GM19467 (cell line): Measurements from ENCODE around the gene PPA1.
"Not testable (repeated sequence)": the region's sequence is repeated elsewhere in the genome, so short reads cannot be mapped to it uniquely, and the experiment has no call there.

Source experiments
- ATAC-seq: cut with Tn5 transposase; IDR thresholded peaks from one replicate; pipeline ENCODE4 v1.9.1; 2021; ENCODE audit warnings: mild to moderate bottlenecking, moderate library complexity; ENCODE audit not compliant: unreplicated experiment

The PPA1 gene

DNA sequence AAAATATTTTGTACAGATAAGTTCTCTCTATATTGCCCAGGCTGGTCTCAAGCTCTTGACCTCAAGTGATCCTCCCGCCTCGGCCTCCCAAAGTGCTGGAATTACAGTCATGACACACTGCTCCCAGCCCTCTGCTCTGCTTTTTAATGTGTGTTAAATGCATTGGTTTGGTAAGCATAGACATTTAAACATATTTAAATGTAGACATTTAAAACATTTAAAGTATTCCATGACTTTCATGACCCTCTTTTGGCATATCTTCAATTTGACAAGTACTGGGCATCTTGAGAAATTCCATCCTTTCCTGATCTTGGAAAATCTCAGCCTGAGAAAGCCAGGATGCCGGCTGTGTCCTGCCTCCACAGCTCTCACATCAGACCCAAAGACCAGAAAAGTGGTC lies 57.7 kb downstream of the PPA1 start:
- no peak for ATAC-seq

DNA sequence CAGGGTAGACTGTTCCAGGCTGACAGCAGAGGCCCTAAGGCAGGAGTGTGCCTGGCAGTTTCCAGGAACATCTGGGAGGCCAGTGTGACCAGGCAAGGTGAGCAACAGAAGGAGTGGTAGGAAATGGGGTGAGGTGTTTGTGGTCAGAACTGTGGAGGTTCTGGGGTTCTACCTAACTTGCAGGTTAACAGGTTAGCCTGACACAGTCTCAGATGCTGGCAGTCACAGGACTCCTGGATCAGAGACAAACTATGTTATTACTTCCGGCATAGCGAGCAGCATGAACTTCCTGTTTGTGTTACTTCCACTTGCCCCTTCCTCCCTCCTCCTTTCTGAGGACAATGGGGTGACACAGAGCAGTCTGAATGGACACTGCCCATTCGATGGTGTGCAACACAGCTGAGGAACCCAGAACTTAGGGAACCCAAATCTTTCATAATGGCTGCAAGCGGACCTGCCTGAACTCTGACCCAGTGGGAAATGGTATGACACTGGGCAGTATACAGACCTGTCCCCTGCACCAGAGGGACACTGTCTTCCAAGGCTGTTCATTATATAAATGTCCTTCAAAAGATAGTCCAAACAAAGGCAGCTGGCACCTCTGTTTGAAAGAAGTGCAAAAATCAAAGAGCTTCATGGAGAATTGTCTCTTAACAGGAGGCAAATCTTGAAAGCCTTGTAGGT lies 59.0 kb downstream of the PPA1 start:
- no peak for ATAC-seq

DNA sequence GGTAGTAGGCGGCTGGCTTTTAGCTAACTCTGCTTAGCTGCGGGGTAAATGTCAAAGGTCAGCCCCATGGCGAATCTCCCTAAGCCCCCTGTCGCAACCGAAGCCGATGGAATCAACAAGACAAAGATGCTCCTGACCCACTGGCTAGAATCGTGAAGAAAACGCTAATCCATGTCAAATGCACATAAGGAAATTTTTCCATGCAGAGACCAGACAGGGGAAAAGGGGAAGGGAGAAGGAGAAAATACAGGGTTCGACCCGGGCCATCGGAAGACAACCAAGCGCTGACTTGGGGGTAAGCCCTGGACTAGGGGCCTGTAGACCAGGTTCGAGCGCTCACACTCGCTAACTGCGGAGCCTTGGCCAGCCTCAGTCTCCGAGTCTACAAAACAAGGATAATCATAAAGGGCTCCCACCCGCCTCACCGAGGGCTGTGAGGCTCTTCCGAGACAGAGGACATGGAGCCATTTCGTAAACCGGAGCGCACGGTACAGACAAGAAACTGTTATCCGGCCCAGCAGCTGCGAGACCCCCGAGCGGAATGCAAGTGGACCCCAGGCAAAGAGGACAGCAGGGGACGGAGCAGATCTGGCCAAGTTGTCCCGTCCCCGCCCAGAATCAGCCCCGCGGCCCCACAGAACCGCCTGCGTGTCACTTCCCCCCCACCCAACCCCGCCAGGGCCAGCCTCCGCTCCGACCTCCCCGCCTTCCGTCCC lies 63.4 kb downstream of the PPA1 start:
- ATAC-seq: peak; percentile 2

DNA sequence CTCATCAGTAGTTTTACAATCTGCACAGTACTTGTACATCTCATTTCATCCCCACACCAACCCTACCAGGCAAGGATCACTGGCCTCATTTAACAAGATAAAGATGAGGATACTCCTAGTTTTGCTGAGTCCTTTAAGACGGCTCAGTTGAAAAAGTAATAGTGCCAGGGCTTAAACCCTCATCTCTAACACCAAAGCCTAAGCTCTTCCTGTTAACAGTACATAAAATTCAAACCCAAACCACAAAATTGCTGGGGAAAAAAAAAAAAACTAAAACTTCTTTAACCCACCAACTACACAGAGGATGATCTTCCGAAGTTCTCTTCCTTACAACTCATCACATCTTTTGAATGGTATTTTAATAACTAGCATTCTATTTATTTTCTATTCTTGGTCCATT lies 64.2 kb downstream of the PPA1 start:
- ATAC-seq: no peak

DNA sequence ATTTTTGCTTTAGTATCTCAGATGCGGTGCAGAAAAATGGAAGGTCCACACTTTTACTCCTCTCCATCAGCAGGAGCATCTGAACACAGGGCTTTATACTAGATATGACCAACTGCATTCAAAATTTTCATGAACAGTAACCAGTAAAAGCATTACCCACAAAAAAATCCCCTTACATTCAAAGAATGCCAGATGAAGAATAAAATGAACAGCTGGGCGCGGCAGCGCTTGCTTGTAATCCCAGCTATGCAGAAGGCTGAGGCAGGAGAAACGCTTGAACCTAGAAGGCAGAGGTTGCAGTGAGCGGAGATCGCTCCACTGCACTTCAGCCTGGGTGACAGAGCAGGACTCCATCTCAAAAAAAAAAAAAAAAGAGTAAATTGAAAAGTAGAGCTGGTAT lies 66.0 kb downstream of the PPA1 start:
- ATAC-seq: no peak

DNA sequence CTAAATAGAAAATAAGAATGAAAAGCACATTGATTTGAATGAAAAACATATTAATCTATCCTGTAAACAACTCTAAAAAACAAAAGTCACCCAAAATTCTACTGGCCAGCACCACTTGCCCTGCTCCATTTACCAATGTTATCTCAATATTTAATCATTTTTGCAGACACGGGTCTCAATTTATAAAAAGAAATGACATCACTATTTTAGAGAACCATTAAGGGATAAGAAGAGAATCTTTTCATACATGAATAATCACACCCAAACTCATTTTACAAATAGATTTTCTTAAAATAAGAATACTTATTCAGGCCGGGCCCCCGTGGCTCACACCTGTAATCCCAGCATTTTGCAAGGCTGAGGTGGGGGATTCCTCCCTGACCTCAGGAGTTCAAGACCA lies 66.8 kb downstream of the PPA1 start:
- ATAC-seq: no peak

DNA sequence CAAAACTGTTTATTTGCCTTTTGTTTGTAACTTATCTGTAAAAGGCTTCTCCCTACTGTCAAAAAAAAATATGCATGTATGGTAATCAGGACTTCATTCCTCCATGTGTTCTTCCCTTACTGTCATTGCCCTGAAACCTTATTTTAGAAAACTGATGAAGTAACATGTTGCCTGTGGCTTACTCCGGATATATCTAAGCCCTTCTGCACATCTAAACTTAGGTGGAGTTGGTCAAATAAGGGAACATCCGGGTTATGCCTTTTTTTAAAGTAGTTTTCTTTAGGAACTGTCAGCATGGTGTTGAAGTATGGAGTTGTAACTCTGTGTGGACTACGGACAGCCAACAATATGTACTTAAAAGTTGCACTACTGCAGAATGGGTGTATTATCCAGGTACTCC lies 69.1 kb downstream of the PPA1 start:
- no peak for ATAC-seq

DNA sequence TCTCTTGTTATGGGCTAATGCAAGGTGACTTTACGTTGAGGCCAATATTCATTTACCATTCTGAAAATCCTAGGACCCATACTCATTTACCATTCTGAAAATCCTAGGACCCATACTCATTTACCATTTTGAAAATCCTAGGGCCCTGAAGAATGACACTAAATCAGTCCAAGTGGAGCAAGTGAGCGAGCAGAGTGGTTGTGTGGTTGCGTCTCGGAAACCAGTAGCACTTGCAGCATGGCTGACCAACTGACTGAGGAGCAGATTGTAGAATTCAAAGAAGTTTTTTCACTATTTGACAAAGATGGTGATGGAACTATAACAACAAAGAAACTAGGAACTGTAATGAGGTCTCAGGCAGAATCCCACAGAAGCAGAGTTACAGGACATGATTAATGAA lies 69.8 kb downstream of the PPA1 start:
- ATAC-seq: no peak

DNA sequence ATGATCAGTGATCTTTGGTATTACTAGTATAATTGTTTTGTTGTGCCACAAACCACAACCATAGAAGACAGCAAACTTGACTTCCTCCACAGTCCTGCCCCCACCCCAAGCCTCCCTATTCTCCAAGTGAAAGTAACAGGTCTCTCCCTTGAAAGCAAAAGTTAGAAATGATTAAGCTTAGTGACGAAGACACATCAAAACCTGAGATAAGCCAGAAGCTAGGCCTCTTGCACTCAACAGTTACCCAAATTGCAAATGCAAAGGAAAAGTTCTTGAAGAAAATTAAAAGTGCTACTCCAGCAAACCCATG lies 70.4 kb downstream of the PPA1 start:
- ATAC-seq: peak; percentile 59

DNA sequence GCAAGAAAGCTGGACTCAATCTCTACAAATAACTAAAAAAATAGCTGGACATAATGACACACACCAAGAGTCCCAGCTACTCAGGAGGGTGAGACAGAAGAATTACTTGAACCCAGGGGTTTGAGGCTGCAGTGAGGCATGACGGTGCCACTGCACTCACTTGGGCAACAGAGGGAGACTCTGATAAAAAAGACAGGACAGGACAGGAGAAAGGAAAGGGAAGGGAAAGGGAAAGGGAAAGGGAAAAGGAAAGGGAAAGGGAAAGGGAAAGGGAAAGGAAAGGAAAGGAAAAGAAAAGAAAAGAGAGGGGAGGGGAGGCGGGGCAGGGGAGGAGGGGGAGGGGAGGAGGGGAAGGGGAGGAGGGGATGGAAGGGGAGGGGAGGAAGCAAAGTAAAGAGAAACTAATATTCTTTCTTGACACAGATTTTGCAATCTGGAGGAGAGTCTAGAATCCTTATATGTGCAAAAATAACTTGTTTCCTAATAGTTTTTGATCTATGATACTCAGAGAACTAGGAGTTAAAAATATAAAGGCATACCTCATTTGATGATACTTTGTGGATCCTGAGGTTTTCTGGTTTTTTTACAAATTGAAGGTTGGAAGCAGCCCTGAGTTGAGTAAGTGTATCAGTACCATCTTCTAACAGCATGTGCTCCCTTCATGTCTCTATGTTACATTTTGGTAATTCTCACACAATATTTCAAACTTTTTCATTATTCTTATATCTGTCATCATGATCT lies 70.9 kb downstream of the PPA1 start:
- ATAC-seq: peak; percentile 19

DNA sequence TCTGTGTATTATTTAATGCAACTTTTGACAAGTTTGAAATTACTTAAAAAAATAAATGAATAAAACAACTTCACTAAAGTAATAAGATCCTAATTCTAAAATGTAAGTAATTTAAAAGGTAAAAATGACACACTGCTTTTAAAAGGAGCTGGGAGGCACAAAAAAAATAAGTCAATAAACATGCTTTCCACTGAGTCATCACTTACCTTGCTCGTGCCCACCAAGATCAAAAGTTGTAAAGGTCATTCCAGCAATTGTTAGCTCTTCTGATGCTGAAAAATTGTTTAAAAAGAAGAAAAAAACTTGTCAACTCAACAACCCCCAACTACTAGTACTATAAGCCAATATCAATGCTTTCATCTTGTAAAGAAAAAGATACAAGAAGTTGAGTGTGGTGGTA lies 72.4 kb downstream of the PPA1 start:
- ATAC-seq: no peak

DNA sequence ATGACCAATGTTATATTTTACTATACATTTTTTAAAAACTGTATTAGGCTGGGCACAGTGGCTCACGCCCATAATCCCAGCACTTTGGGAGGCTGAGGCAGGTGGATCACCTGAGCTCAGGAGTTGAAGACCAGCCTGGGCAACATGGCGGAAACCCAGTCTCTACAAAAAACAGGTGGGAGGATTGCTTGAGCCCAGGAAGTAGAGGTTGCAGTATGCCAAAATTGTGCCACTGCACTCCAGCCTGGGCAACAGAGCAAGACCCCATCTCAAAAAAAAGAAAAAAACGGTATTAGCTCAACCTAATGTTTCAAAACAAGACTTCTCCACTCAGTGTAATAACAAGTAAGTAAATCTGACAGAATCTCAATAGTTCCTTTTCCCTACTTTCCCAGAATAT lies 73.9 kb downstream of the PPA1 start:
- not testable (repeated sequence) for ATAC-seq

DNA sequence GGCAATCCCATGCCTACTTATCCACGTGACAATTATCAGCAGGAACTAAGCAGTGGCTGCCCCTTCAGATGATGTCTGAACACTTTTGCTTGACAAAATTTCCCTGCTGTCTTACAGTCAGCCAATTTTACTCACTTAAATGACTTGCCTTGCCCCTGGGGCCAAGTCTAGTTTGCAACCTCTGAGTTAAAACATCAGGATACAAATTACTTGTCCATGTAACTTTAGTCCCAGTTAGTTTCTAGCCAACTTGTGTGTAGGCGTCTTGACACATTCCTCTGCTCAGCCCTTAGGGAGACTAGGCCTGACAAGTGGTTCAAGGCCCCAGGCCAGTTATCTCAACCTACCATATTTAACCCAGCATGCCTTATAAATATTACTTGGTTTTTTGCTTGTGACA lies 75.1 kb downstream of the PPA1 start:
- ATAC-seq: no peak

DNA sequence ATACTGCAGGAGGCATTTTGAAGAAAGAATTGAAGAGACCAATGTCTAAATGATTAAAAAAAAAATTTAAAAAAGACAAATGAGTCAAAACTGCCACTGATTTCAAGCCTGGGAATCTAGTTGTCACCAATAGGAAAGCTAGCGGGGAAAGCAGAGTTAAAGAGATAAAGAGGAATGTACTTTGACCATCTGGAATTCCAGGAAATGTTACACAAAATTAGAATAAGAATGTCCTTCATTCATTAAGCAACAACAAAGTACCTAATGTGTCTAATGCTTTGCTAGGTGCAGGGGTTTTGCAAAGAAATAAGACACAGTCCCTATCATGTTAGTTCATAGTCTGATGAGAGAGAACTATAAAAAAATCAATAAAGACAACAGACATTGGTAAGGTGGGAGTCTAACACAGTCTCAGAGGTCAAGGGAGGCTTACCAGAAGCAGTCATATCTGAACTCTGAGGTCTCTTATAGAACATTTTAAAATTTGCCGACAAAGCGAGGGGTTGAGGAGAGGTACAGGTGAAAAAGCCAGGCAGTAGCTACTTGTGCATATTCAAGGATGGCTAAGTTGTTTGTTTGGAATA lies 77.9 kb downstream of the PPA1 start:
- ATAC-seq: no peak
